Measurements from ENCODE around the gene AP3B2. TPM values are rescaled to one million over a fixed set of nuclear protein-coding genes. Genes with fewer than 3 reads are reported as not detected.

AP3B2 gene
- total and polyA plus RNA-seq, 2 donors (not counting 3 experiments of a cell fraction or from before 2014, with no cell fraction given), result not detected

DNA sequence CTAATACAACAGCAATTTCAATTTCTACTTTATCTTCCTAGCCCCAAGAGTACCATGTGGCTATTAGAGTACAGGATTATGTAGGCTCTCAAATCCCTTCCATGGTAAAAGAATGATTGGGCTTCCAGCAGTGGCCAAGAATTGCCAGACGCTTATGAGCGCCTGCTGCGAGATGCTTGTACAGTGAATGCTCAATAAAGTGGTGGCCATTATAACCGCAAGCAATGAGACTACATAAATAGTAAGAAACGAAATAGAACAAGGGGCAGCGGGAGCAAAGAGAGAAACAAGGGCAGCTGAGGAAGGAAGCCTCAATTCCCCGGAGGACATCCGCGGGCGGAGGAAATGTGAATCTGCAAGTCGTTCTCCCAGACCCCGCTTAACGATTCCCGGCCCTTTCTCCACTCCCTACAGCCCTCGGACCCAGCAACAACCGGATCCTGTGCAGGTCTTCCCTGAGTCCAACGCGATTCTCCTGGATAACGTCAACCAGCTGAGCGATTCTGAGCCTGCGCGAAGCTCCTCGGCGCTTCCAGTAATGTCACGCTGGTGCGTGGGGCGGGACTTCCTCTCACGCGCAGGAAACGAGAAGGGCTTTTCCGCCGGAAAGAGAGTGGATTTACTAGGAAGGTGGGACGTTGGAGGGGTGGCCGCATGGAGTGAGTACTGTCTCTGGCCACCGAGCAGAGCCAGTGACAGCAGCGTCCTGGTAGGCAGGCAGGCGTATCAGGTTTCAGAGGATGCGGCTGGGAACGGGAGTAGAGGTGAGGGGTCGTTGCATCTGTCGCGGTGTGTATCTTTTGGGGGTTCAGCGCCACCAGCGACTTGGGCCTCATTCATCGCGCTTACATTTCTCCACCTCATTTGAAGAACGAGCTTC is 40.5 kb upstream of the AP3B2 start:
- FAIRE-seq (peak; percentile 98), DNase-seq (ENCODE audit: low read depth, low spot score) (peak; percentile 95)
- dilution Hi-C loops (cut with MboI; ENCODE audit: extremely low pct_ligation_motif_present, low sequenced_read_pairs), result no loop called here
- Histone ChIP-seq H2AFZ (ENCODE audit: low read depth, low read length) (peak overlapping the region; percentile 49), H3K4me1 (ENCODE audit: control insufficient read depth, extremely low read depth, insufficient read depth, low read length) (peaks cover 15% of the 10 kb centered on the region), H3K27ac (ENCODE audit: insufficient read depth, low read depth, low read length) (peak overlapping the region; percentile 48), H3K79me2 (ENCODE audit: control insufficient read depth, insufficient read depth, low read length) (peaks cover 43% of the 10 kb centered on the region), H3K9me3 (replicated peaks; ENCODE audit: control insufficient read depth, insufficient read depth, low read length) (no peaks in the 10 kb centered on the region), H4K20me1 (replicated peaks; ENCODE audit: control insufficient read depth, extremely low read depth, insufficient read depth, low read length) (no peaks in the 10 kb centered on the region), H3K9ac (replicated peaks; ENCODE audit: extremely low read depth, insufficient read depth, low read length) (peak overlapping the region; percentile 72), H3K27me3 (ENCODE audit: control insufficient read depth in 2 of 2, insufficient read depth in 2 of 2, low read length in 2 of 2) (no peaks in the 10 kb centered on the region), H3K4me3 (replicated peaks in 1 of 3; ENCODE audit: insufficient read depth in 1 of 3, low read depth in 1 of 3, low read length in 3 of 3) (peak overlapping the region; percentile 61 to 85 (median 80)), H3K4me2 (ENCODE audit: insufficient read depth, low read length) (peak overlapping the region; percentile 79), H3K9me1 (replicated peaks; ENCODE audit: control insufficient read depth, extremely low read depth, insufficient read depth, low read length) (no peaks in the 10 kb centered on the region), H3K36me3 (ENCODE audit: control insufficient read depth in 2 of 2, extremely low read depth in 1 of 2, insufficient read depth in 2 of 2, low read length in 2 of 2) (peaks cover 0 to 2% of the 10 kb centered on the region in 2 experiments)
- intact Hi-C loops (cut with micrococcal nuclease), result loop anchor here (1.0 to 5.0 kb wide), 5 partner anchors 41 to 457 kb away; partner anchors contain the start of genes AP3B2, HDGFL3, RAMAC and RPS17
- BruUV-seq (replicated peaks), result TSS peak; percentile 90
- TF ChIP-seq, protein P1, sequence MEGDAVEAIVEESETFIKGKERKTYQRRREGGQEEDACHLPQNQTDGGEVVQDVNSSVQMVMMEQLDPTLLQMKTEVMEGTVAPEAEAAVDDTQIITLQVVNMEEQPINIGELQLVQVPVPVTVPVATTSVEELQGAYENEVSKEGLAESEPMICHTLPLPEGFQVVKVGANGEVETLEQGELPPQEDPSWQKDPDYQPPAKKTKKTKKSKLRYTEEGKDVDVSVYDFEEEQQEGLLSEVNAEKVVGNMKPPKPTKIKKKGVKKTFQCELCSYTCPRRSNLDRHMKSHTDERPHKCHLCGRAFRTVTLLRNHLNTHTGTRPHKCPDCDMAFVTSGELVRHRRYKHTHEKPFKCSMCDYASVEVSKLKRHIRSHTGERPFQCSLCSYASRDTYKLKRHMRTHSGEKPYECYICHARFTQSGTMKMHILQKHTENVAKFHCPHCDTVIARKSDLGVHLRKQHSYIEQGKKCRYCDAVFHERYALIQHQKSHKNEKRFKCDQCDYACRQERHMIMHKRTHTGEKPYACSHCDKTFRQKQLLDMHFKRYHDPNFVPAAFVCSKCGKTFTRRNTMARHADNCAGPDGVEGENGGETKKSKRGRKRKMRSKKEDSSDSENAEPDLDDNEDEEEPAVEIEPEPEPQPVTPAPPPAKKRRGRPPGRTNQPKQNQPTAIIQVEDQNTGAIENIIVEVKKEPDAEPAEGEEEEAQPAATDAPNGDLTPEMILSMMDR (IDR thresholded peaks at IDR 0.05; ENCODE audit: extremely low read depth in 1 of 2, insufficient read depth in 1 of 2, low read depth in 1 of 2, low read length in 2 of 2), result no peak
- TF ChIP-seq POLR2A (IDR thresholded peaks at IDR 0.05; ENCODE audit: low read depth, low read length) (peak; percentile 96), EZH2 (IDR thresholded peaks at IDR 0.05; ENCODE audit: borderline replicate concordance, low read depth, low read length, severe bottlenecking) (no peak), MYC (IDR thresholded peaks at IDR 0.05; ENCODE audit: low read depth, low read length) (peak; percentile 13), JUN (IDR thresholded peaks at IDR 0.05; ENCODE audit: borderline replicate concordance, insufficient read depth, insufficient read length, low read depth) (no peak), FOS (IDR thresholded peaks at IDR 0.05; ENCODE audit: borderline replicate concordance, insufficient read depth, low read length) (no peak), GATA2 (IDR thresholded peaks at IDR 0.05; ENCODE audit: insufficient read depth, insufficient read length, low read depth, low read length) (no peak), POLR2AphosphoS5 (IDR thresholded peaks at IDR 0.05; ENCODE audit: insufficient read depth, low read depth, low read length) (peak; percentile 89)
- TF ChIP-seq, protein P2, sequence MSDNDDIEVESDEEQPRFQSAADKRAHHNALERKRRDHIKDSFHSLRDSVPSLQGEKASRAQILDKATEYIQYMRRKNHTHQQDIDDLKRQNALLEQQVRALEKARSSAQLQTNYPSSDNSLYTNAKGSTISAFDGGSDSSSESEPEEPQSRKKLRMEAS (IDR thresholded peaks at IDR 0.05; ENCODE audit: insufficient read depth, insufficient read length), result peak; percentile 75
- CTCF ChIA-PET, result interaction anchor here (0.8 to 2.3 kb wide), 6 partner anchors 8 to 219 kb away, joined by 3 to 9 read pairs (median 3); partner anchors contain the start of gene RPS17
- POLR2A ChIA-PET, result interaction anchor here (1.0 kb wide), 2 partner anchors 60 to 210 kb away, joined by 3 read pairs; partner anchors contain the start of genes RPS17 and WHAMM
